HG03354 (cell line): ENCODE results near the gene CCDC69.

Experiments used
- ATAC-seq: cut with Tn5 transposase; IDR thresholded peaks from one replicate; pipeline ENCODE4 v1.9.1; 2021; ENCODE audit warnings: mild to moderate bottlenecking; ENCODE audit not compliant: unreplicated experiment, poor library complexity, severe bottlenecking

Gene CCDC69

DNA sequence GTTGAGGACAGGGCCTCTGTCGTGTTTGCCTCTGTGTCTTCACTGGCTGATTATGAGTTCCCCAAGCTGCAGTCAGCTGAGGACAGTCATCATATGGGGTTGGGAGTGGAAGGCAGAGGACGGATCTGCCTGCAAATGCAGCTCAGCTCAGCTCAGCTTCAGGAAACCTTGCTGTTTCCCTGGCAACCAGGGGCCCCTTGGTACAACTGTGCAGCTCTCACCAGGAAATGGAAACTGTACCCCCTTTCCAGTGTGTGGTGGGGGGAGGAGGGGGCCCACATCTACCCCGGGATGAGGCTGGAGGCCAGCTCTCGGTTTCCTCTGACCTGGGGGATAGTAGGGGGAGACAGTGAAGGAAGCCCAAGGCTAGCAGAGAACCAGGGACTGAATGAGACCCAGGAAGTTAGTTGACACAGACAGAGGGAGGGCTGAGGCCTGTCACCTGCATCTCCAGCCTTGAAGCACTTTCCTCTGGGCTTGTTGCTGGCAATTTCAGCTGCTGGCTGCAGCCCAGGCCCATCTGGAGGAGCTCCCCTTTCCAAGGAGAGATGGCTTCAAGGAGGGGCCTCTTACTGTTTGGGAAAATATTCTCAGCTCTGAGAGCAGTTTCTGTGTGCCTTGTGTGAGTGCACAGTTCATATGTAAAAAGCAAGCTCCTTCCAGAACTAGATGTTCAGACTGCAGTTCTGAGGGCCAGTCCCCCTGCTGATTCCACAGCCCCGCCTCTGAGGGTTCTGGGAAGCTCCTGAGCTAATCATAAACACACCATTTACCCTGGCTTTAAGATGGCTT is 73.2 kb downstream of the CCDC69 start:
- ATAC-seq = peak; percentile 60

DNA sequence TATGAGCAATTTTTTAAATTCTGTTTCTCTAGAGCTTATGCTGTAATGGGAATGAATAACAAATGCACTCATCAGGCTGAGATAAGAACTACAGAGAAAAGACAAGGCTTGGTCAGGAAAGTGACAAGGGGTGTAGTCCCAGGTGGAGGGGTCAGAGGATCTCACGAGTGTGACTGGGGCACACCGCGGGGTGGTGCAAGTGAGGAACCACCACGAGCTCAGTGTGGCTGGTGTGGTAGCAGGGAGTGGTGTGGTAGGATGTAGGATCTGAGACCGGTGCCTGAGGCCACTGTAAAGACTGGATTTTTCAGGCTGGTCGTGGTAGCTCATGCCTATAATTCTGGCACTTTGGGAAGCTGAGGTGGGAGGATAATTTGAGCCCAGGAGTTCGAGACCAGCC is 75.3 kb downstream of the CCDC69 start:
- no peak for ATAC-seq

DNA sequence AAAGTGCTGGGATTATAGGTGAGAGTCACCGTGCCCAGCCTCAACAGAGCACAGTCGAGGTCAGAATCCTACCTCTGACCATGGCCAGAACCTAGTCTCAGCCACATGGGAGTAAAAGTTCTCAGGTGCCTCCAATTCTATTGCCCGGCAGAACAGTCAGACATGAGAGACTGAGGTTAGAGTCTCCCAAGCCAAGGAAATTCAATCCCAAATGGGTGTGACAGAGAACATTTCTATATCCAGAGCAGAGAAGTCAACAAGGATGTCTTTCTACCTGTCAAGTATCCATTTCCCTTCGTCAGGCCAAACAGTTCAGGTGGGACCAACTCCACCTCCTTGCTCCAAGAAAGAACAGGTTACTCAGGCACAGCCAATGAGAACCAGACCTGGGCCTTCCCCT is 76.9 kb downstream of the CCDC69 start:
- no peak for ATAC-seq

DNA sequence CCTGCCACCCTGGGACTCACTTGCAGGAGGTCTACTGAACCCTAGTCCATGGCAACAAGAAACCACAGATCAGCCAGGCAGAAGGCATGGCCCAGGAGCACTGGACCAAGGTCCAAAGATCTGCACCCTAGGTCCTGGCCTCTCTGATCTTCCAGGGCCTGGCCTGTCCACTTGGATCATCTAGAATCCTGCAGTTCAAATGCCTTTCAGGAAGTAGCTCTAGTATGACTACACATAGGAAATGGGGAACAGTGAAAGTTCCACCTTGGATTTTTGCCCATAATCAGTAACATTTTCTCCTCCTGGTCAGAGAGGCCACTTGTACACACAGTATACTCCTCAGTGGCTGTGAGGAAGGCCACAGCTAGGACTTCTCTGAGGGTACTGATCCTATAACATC is 77.8 kb downstream of the CCDC69 start:
- no peak for ATAC-seq

DNA sequence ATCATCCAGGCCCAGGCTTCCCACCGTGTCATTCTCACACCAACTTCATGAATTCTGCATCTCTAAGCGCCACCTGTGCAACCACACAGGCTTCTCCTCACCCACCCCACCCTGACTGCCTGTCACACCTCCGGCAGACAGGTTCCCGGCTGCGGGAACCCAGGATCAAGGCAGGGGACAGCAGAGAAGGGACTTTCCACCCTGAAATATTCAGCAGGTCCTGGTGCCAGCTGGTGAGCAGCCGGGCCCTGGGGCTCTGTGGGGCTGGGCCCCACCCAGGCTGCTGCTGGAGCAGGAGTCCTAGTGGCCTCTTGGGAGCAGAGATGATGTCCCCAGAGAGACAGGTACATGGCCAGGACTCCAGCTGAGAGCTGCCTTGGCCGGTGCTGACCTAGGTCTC is 79.0 kb downstream of the CCDC69 start:
- no peak for ATAC-seq

DNA sequence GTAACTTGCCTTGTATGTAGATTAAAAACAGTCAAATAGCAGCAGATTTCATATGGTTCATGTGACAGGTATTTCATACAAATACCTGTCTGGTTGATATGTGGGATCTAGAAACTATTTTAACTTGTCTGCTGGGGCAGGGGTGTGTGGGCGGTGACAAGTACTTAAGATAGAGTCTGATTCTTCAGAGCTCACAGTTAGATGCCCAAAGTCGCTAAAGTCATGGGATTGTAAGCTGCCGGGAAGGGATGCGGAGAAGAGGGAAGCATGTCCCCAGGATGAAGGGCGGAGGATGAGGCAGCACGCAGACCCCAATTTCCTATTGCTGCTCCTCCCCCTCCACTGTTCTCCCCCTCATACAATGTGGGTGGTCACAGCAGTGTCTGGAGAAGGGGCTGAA is 79.6 kb downstream of the CCDC69 start:
- no peak for ATAC-seq

DNA sequence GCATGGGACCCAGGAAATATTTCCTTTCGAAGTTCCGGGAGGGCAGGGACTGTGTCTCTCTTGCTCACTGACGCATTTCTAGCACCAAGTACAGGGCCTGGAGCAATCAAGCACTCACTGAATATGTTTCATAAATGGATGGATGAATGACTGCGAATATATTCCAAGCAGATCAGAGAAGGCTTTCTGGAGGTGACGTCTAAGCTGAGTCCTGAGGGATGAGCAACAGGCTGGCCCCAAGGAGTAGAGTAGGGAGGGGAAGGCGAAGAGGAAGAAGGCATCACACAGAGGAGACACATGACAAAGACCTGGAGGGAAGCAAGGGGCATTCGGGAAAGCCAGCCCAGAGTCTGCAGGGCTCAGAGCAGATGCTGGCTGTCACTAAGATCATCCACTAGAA is 80.2 kb downstream of the CCDC69 start:
- ATAC-seq = no peak

DNA sequence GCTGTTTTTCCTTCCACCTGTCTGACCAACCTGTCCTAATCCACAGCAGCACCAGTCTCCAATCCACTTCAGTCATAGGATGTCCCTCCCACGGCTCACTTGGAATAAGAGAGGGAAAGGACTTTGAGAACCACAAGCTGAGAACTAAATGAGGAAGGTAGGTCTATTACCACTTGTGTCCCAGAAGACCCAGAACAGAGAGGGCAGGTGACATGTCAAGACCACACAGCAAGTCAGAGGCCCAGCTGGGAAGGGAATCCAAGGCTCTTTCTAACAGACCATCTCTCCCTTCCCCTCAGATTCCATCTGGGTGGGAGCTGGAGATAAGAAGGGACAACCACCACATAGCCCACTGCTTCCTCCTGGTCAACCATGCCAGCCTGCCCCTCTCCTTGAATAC is 81.0 kb downstream of the CCDC69 start:
- ATAC-seq = no peak

DNA sequence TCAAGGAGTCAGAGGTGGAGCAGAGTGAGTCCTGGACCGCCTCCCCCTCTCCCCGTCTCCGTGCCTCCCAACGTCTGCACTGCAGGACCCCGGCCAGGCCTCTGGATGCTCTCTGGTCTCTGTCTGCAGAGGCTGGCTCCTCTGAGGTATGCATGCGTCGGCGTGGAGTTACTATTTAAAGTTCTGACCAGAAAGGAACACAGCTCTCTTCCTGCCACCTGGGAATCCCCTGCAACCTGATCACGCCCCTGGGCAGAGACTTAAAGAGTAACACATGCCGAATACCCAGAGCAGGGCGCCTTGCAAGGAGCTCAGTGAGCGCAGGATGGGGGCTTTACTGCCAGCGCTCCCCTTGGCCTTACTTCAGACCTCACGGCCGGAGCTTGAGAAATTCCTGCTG is 82.4 kb downstream of the CCDC69 start:
- peak; percentile 86 for ATAC-seq

DNA sequence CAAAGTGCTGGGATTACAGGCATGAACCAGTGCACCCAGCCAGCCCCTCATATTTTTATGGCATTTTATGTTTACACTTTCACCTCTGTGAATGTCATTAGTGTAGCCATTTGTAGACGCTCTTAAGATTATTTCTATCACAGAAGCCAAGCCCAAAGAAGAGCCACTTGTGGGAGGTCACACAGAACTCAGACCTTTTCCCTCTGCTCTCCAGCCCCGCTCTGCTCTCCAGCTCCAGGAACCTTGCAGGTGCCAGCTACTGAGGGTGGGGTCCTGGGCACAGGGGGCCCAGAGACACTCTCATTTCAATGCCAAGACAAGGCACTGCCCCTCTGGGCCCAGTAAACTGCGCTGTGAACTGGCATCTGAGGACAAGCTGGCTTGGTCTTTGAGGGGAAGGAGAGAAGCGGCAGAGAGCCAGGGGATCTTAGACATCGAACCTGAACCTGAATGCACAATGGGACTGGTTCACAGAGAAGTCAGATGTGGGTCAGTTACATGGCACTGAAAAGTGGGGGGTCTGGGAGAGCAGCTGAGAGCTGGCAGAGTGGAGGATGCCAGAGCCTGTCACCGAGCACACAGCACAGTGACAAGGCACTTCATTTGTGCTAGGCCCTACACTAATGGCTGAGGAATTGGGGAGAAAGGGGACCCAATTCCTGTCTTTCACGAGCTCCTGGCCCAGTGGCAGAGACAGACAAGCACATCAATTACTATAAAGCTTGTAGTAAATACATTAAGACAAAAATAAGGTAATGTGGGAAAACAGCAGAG is 83.0 kb downstream of the CCDC69 start:
- ATAC-seq = no peak

DNA sequence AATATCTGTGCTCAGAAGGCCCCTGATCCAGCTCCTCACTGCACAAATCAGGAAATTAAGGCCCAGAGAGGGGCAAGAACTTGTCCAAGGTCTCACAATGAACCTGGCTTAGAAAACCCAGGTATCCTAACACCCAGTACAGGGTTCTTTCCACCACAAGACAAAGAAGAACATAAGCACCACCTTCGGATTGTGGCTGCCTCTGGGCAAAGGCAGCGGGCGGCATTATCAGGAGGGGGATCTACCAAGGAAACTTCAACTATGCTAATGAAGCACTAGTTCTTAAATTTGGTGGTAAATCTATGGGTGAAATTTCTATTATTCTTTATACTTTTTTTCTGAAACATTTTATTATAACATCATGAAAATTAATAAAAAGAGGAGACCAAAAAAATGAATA is 84.2 kb downstream of the CCDC69 start:
- ATAC-seq = no peak

DNA sequence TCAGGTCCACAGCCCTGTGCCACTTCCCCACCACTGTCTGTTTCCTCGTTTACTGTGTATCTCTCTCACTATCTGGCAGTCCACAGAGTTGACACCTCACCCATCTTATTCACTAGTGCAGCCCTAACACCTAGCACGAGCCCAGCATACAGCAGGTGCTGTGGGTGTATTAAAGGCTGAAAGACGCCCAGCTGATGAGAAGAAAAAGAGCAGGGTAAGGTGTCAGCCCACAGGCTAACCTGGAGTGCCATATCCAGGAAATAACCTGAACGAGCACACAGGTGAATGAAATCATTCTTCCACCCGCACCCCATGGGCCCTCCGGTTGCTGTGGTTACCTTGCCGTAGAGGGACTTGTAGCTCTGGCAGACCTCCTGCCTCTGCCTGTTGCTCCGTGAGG is 84.9 kb downstream of the CCDC69 start:
- no peak for ATAC-seq

DNA sequence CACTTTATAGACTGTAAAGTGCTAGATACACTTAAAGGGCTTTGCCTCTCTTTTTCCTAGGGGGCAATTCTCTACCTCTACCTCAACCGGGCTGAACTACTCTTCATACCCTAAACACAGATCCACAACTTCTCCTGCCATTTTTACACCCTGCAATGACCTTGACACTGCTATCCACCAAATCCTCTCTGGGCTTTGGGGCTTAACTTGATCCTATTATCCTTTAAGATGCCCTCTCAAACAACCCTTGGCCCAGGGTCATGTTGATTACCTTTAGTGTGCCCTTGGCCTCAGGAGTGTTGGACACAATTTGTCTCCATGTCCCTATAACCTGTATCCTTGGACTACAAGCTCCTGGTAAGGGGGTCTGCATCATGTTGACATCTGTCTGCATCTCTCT is 85.8 kb downstream of the CCDC69 start:
- ATAC-seq = no peak

DNA sequence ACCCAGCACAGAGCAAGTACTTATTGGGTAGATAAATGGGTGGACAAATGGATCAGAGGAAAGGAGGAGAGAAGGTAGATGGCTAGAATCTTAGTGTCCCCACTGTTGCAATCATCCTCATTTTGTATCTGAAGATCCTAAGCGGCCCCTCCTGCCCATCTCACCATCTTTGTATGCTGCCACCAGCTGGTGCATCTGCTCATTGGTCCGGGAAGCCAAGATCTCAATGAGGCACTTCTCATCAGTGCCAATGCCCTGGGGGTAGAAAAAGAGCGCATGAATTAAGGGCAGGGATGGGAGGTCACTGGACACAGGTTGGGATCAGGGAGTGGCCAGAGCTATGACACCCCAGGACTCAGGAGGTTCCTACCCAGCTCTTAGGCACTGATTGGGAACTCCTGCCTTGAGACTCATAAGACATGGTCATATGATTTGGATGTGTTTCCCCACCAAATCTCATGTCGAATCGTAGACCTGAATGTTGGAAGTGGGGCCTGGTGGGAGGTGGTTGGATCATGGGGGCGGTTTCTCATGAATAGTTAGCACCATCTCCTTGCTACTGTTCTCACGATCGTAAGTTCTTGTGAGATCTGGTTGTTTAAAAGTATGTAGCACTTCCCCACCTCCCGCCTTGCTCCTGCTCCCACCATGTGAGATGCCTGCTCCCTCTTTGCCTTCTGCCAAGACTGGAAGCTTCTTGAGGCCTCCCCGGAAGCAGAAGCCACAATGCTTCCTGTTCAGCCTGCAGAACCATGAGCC is 86.6 kb downstream of the CCDC69 start:
- no peak for ATAC-seq

DNA sequence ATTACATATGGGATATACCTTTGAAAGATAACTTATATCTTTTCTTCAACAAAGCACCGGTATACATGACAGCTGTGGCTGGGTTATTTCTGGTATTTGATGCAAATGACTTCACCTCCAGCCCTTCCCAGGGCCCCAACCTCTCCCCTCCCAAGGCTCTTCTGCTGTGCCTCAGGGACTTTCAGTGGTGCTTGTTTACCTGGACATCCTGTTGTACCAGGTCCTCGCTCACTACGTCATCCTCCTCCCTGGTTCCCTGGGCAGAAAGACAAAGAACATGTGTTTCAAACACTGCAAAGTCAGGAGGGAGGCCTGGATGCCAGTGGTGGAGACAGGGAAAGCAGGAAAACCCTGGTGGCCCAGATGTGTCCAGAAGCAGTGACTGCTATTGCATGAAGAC is 89.7 kb downstream of the CCDC69 start:
- peak; percentile 55 for ATAC-seq

DNA sequence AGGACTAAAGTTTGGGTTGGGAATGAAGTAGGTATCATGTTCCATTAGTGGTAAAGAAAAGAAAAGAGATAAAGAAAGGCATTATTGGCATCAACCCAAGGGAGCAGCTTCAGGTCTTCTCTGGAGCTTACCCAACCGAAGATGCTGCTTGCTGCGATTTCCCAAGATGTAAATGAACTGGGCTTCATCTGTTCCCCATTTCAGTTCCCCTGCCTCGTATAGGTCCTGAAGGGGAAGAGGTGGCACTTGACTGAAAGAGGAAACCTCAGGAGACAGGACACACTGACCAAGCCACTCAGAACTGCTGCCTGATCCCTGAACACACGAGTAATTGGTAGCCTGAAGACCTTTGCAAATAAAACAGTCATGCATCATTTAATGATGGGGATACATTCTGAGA is 90.9 kb downstream of the CCDC69 start:
- ATAC-seq = no peak
